ENCODE data around the gene DMRTA2. TPM values are rescaled to one million over a fixed set of nuclear protein-coding genes. Genes with fewer than 3 reads are reported as not detected.

Gene DMRTA2
- total RNA-seq, 2 donors from 2014 or later = not detected

DNA sequence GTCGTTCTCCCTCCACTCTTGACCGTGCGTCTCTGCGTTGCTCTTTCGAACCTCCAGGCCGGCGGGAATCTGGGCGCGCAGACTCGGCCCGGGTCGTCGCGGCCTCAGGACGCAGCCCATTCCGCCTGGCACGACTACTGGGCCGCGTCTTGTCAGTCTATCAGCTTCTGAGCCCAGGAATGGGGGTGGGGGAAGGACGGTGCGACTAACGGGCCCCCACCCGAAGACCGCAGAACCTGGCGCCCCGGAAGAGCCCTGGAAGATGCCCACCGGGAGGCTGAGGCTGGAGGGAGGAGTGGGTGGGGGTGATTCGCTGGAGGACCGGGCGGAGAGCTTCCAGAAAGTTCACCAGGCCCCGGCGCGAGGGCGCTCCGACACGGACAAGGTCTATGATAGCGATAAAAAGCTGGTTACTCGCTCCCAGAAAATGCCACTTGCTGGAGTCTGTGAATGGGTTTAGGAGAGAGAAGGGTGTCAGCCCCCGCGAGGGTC lies 1.7 kb upstream of the DMRTA2 start:
- ATAC-seq (no peak), DNase-seq (no peak)
- intact Hi-C loops (cut with DNase I) = no loop called here

DNA sequence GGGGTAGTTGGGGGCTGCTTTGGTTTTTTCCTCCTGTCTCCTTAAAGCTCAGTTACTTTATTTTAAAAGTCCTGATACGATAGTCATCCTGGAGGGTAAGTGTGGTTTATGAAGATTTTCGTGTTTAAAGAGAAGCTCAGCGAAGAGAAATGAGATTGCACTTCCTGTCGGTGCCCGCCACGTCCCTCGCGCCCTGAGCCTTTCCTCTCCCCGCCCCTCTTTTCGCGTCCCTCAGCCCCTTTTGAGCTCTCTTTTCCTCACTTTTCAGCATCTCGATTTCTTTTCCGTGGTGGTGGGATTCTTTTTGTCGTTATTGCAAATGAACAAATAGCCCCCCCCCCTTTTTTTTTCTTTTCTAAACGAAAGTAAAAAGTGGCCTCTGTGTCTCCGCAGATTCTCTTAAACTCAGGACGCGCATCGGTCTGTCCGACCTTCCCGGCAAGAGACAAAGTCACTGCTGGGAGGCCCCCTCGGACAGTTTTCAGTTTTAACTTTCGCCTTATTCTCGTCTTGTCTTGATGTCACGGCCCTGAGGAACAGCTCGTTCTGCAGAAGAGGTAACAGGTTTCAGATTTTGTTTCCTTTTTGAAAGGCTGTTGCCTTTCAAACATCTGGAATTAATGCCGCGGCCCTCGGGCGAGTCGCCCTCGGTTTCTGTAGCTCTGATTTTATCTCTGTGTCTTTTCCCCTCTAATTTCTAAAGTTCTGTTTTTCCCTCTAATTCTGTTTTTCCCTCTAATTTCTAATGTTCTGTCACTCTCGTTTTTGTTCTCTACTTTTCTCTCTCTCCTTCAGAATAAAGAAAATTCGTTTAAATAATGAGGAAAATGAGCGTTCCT lies 1.0 kb upstream of the DMRTA2 start:
- intact Hi-C loops (cut with DNase I) = no loop called here
- ATAC-seq = no peak
- DNase-seq = no peak

DNA sequence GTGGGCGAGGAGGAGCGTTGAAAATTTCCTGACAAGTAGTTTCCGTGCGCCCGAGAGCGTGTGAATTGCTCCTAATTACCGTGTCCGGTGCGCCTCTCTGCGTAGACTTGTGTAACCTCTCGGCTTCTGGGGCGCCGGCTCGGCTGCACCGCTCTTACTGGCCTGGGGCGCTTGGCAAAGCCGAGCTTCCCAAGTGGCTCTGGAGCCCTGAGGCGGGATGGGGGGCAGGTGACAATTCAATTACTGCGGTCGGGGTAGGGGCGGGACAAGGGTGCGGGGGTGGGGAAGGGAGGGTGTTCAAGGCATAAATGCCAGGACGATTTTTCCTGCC lies 392 bp upstream of the DMRTA2 start:
- DNase-seq = no peak
- intact Hi-C loops (cut with DNase I) = no loop called here
- no peak for ATAC-seq

DNA sequence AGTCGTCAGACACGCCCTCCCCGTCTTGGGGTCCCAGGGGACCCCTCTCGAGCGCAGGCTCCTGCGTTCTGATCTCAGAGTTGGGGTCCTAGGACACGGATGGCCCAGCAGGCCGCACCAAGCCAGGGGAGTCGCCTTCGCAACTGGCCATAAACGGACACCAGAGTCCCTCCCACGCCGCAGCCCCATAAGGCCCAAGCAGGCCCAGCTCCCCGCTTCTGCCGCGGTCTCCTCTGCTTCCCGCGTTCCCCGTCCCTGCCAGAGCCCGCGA lies 633 bp downstream of the DMRTA2 start:
- intact Hi-C loops (cut with DNase I) = no loop called here

DNA sequence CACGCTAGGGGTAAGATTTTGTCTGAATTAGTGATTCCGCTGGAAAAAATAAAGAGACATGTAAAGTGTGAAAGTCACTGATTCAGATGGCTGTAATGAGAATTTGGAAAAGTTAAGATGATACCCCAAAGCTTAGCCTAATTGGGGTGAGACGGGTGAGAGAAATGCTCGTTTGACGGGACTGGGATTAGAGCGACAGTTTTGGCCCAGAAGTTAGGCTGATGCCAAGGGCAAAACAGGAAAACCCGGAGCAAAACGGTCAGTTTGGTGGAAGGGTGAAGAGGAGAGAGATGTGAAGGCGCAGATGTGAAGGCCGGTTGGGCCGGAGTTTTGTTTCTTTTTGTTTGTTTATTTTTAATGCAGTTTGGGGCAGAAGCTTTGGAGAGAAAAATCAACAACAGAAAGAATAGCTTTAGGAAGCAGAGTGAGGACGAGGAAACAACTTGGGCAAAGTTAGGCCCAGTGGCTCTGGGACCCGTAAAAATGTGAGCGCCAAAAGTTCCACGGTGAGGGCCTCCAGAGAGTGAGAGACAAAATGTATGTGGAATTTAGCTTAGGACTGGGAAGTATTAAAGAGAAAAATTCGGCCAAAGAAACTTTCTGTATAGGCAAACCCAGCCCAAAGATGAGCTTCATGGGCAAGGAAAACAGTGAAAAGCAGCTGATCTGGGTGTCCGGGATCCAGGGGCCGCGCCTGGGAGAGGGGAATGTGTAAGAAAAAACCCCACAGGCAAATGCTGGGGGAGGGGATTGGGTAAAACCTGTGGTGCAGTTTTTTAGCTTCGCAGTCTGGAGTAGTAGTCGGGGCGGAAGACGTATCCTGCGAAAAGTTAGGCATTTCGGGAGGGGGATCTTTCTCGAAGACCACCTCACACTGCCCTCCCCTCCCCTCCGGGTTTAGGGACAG lies 1.2 kb downstream of the DMRTA2 start:
- intact Hi-C loops (cut with DNase I) = no loop called here
- no peak for DNase-seq
- no peak for ATAC-seq

More for the DNA sequence above, 633 bp downstream of the DMRTA2 start:
- DNase-seq (no peak), ATAC-seq (no peak)

DNA sequence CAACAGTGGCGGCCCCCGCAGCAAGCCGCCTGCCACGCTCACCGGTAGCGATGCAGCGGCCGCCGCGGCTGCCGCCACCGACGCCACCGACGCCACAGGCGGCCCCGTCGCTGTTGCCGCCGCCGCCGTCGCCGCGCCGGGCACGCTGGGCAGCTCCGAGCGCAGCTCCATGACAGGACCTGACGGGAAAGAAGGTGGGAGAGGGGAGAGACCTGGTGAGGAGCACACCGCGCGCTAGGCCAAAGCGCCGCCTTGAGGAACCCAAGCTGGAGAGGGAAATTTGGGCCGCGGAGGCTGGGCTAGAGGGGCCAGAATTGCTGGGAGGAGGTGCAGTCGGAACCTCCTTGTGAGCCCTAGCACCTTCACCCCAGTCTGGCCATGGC lies 1.9 kb downstream of the DMRTA2 start:
- DNase-seq (no peak), ATAC-seq (no peak)
- intact Hi-C loops (cut with DNase I) = no loop called here

DNA sequence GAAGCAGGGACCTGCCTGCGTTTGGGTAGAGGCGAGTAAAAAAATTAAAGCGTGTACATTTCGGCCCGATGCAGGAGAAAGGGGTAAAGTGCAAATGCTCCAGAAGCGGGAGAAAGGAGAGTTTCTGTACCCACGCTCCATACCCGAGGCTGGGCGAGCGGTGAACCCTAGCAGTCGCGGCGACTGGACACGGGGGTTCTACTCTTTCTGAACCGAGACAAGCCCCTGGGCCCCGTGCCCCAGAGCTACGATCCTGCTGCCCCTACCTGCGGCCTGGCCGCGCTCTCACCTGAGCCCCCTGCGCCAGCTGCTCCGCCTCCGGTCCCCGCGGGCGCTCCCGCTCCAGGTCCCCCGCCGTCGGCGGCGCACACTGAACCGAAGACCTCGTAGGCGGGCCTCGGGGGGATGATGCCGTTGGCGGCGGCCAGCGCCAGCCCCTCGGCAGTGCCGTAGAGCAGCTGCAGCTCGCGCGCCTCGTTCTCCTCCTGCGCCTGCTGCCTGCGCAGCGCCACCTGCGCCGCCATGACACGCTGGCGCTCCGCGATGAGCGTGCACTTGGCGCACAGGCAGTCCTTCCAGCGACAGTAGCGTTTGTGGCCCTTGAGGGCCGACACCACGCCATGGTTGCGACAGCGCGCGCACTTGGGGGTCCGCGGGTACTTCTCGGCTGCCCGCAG lies 2.4 kb downstream of the DMRTA2 start:
- DNase-seq = no peak
- no peak for ATAC-seq
- intact Hi-C loops (cut with DNase I) = no loop called here

DNA sequence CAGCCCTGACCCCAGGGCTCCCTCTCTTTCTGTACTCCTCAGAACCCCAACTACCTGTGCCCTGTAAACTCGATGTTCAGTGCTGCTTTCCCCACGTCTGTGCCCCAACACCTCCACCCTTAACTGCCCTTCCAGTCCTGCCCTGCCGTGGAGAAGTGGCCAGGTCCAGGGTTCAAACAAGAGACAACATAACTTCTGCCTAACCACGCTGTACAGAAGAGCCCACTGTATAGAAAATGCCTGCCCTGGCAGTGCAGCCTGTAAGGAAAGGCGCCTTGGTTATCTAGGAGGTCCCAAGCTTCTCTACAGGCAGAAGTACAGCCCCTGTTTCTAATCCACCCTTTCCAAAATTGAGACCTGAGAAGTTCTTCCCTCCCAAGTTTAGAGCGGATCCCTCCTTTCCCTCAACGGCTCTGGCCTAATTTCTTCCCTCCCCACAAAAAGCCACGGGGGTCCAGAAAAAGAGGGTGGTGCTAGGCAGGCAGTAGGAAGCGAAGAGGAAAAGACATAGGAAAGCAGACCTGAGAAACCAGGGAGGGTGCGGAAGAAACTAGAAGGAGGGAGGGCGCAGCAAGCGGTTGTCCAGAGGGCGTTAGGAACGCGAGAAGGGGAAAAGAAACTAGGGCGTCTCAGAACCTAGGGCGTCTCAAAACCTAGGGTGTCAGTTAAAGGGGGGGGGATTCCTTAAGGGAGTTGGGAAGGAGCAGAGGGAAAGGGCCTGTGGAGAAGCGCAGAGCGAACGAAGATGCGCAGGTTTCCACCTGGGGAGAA lies 3.2 kb downstream of the DMRTA2 start:
- ATAC-seq = no peak
- intact Hi-C loops (cut with DNase I) = no loop called here
- no peak for DNase-seq

DNA sequence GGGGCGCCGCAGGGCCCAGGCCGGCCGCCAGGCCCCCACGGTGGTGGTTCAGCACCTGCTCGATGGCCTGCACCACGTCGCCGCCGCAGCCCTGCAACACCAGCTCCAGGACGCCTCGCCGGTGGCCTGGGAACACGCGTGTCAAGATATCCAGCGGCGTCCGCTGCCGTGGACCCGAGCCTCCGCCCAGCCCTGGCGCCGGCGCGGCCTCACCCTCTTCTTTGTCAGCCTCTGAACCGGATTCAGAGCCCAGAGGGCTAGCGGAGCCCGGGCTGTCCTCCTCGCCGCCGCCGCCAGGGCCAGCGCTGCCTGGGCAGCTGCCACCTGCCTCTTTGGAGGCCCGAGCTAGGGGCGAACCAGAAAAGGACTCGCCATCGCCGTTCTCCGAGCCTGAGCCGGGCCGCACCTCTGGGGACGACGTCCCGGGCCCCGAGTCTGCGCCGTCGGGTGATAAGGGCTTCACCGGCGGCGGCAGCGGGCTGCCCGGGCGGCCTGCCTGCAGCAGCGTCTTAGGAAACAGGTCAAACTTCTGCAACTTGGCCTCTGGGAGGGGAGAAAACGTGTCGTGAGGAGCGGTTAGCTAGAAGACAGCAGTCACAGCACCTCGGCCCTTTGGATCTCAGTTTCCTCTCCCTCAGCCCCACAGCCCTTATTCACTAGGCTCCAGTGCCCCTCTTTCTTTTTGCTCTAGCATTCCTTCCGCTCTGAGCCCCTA lies 3.9 kb downstream of the DMRTA2 start:
- ATAC-seq = no peak
- no peak for DNase-seq
- intact Hi-C loops (cut with DNase I) = no loop called here

DNA sequence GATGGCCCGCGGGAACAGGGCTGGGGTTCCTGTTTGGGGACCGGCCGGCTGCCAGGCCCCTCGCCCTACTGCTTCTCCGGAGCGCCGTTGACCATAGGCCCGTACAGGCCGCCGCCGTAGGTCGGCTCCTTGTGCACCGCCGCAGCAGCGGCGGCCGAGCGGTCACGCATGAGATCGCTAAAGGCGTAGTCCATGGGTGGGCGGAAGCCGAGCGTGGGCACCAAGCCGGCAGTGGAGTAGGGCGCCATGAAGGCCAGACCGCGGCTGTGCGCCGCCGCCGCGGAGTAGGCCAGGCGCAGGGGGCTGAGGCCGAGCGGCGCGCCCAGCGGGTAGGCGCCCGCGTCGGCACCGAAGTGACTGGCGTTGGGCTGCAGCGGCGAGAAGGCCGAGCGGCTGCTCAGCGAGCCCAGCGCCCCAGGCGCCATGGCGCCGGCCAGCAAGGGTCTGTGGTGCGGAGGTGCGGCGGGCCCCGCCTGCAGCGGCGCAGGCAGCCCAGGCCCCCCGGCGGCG lies 4.6 kb downstream of the DMRTA2 start:
- intact Hi-C loops (cut with DNase I) = no loop called here
- no peak for DNase-seq
- peak; percentile 26 to 45 for ATAC-seq

DNA sequence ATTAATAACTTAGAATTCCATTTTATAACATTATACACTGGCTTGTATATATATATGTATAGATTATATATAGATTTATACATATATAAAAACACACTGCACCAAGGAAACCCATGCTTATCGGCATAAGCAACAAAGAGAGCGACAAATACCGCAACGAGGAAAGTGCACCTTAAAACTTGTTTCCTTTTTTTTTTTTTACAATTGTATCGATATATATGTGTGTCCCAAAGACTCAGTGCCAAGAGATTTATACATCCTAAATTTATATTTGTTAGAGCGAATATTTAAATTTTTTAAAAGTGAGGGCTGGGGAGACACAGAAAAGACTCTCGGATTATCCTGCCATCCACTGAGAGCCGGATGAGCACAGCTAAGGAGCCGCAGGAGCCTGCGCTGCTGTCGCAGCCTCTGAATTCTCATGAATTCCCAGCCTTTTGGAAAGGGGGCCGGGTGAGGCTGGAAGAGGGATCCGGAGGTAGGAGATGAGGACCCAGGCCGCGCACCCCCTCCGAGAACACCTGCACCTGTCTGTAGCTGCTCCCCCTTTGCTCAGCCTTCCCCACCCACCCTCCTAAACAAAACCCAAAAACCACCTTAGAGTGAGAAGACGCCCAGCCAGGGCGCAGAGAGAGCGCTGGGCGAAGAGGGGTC lies 5.2 kb downstream of the DMRTA2 start:
- intact Hi-C loops (cut with DNase I) = no loop called here
- ATAC-seq (no peak), DNase-seq (no peak)

DNA sequence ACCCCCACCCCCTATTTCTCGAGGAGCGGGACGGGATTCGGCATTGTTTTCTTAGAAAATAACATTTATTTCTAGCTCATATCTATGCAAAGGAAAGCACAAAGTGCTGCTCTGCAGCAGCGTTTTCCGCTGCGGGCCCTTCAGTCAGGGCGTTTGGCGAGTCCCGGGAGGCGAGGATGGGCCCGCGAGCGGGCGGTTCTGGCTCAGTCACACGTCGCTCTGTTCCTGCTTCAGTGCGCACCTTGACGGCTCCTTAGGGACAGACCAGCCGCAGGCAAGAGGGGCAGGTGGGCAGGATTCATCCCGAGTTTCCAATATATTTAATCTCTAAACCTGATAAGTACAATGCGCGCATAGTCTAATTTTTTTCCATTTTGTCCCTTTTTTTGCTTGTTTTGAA lies 5.7 kb downstream of the DMRTA2 start:
- intact Hi-C loops (cut with DNase I) = no loop called here
- ATAC-seq = no peak
- DNase-seq = no peak

DNA sequence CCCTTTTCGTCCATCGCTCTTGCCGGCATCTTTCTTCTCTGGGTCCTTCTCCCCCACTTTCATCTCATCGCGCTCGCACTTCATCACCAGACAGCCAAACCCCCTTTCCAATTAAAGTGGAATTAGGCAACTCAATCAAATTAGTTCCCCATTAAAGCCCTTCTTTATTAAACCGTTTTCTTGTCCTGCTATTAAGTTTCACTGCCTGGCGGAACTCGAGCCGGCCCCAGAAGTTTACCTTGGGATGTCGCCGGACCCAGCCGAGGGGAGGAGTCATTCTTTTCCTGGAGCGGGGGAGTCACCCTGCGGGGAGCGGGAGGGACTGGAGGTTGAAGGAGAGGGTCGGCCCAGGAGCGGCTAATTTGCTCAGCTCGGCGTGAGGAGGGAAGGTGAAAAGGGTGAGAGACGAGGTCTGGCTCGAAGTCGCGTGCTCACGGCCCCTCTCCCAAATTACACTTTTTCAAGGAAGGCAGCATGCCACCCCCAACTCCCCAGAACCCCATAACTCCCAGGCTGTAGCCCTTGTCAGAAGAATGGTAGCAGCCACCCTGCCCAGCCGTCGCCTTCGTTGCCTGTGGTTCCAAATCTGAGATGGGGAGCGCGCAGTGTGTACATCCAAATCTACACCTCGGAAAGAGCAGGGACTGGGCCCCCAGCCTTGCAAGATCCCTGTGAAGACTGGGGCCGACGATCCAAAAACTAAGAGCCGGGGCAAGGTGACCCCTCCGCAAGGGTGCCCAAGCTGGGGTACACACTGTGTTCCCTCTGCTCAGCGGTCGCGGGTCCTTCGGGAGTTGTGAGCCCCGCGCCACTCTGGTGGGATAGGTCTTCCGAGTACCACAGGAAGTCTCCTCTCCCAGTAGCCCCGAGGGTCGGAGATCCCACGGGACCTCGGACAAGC lies 6.4 kb downstream of the DMRTA2 start:
- intact Hi-C loops (cut with DNase I) = no loop called here
- DNase-seq (no peak), ATAC-seq (no peak)

DNA sequence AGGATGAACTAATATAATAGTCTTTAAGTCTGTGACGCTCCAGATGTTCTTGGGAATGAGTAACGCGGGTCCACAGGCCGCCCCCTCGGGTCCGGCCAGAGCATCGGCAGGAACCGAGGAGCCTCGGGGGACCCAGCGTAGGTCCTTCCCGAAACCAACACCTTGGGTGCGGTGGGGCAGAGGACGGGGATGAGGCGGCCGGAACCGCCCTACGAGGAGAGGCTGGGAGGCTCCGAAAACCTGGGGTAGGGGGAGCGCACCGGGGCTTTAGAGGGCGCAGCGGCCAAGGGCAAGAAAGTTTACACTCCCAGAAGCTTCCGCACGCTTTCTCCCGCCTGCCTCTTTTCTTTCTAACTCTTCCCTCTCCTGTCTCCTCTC lies 7.1 kb downstream of the DMRTA2 start:
- DNase-seq (no peak), ATAC-seq (no peak)
- intact Hi-C loops (cut with DNase I) = no loop called here

DNA sequence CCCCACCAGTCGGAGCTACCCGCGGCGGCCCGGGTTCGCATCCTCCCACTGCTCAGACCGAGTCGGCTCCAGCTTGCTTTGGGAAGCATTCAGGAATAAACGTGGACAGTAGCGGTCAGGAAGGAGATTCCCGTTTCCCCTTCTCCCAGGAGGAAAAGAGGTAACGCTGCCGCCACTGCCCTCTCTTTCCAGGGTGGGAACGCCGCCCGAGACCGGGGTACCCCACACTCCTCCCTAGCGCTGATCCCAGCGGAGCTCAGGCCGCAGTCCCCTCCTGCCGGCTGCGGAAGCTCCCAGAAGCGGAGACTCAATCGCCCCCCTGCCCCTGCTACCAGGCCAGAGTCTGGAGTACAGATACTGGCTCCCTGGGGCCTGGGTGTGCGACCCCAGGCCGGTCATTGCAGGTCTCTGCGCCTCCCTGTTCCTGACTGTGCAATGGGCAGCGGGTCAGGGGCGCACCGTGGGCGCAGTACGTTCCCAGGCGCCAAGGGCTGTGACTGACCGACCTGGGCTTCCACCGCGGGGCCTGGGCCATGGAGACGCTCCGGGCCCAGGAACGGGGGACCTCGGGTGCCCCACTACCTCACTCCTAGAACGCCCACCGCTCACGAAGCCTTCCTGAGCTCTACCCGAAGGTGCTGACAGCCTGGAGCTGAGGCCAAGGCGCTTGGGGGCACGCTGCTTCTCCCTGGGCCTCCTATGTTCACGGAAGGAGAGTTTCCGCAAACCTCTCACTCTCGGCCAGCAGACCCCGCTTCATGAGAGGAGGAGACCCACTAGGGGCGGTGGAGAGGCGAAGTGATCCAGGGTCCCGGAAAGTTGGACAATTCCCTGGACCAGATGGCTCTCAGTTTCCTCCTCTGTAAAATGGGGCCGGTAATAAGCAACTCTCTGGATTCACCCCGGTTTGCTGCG lies 7.8 kb downstream of the DMRTA2 start:
- intact Hi-C loops (cut with DNase I) = no loop called here
- DNase-seq (no peak), ATAC-seq (no peak)

DNA sequence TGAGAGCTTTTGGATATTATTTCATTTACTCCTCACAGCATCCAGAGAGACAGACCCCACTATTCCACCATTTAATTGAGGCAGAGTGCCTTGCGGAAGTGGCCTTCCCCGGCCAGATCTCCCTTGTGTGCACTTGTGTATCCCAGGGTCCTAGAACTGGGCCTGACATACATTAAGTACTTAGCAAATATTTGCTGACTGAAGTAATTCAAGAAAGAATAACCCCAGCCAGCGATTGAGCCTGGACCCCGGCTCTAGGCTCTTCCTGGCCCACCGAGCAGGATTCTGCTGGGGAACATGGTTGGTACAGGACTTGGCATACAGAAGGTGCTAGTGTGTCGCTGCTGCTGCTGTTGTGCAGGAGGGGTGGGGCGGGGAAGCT lies 8.4 kb downstream of the DMRTA2 start:
- ATAC-seq (no peak), DNase-seq (no peak)
- intact Hi-C loops (cut with DNase I) = no loop called here
